Sigmoid colon (tissue), 7 donors: ENCODE measurements around the gene CCNE1. TPM values are rescaled to one million over a fixed set of nuclear protein-coding genes. Genes with fewer than 3 reads are reported as not detected.
A peak's percentile ranks its signal among the peaks of the same experiment; 100 is the strongest.

Experiments used
- DNase-seq: peaks from one replicate; pipeline ENCODE4 v3.0.0-alpha.2; 2019
- H3K27ac ChIP-seq, 4 donors: fragments of 200-600 bp; sonication (generic); one replicate each; pipeline ENCODE4 v1.5.1; 2016 to 2019; ENCODE audit warnings: mild to moderate bottlenecking in 1 of 4
- H3K27me3 ChIP-seq, 3 donors: fragments of 200-600 bp; sonication (generic); one replicate each; pipeline ENCODE4 v1.5.1; 2019; ENCODE audit warnings: mild to moderate bottlenecking in 1 of 3
- H3K36me3 ChIP-seq, 4 donors: fragments of 200-600 bp; sonication (generic); one replicate each; pipeline ENCODE4 v1.5.1; 2016 to 2019
- H3K4me1 ChIP-seq, 4 donors: fragments of 200-600 bp; sonication (generic); one replicate each; pipeline ENCODE4 v1.5.1; 2017 to 2019
- H3K4me3 ChIP-seq, 4 donors: fragments of 200-600 bp; sonication (generic); one replicate each; pipeline ENCODE4 v1.5.1; 2017 to 2019; ENCODE audit warnings: mild to moderate bottlenecking in 2 of 4, moderate library complexity in 1 of 4
- H3K9me3 ChIP-seq, 4 donors: fragments of 200-600 bp in 3 of 4; sonication (generic) in 3 of 4; one replicate each; pipeline versions ENCODE4 v1.5.1 to v1.6.1; 2013 to 2019
- EP300 ChIP-seq, 4 donors: sonication (generic); formaldehyde crosslinking; IDR thresholded peaks; one replicate each; pipeline ENCODE4 v1.6.1; 2017; ENCODE audit warnings: antibody characterized with exemption in 4 of 4
- POLR2A ChIP-seq, 2 donors: fragments of 450-650 bp; IDR thresholded peaks; one replicate each; pipeline ENCODE4 v1.6.1; 2016; ENCODE audit warnings: antibody characterized with exemption in 2 of 2, mild to moderate bottlenecking in 2 of 2, moderate library complexity in 2 of 2
- POLR2AphosphoS5 ChIP-seq, 4 donors: sonication (generic); formaldehyde crosslinking; IDR thresholded peaks; one replicate each; pipeline ENCODE4 v1.6.1; 2017; ENCODE audit warnings: antibody characterized with exemption in 4 of 4
- WGBS, 2 donors: extraction: QIAGEN DNeasy Blood & Tissue Kit; methylation state at CpG; one replicate each; pipeline ENCODE4 v1.1.7; 2013; 5-methylcytosine and 5-hydroxymethylcytosine counted together
- intact Hi-C: fragments of 100-400 bp; cut with DNase I; formaldehyde crosslinking; loops from one replicate; pipeline ENCODE4 v1.15.1; 2023
- polyA plus RNA-seq, 3 donors: library from polyadenylated mRNA; stranded (reverse); fragments of 200-250 nt; gene quantifications; one replicate each; pipeline ENCODE4 v1.2.3, GENCODE V29; 2013
- total RNA-seq, 4 donors: library from RNA; depleted of rRNA; stranded (reverse); fragments of >200 nt; gene quantifications; one replicate each; pipeline ENCODE4 v1.1.0, GENCODE V29; 2016
- TF ChIP-seq, protein P1 (sequence below), 4 experiments: fragments of 450-650 bp in 3 of 4; fragments of 200-600 bp in 1 of 4; IDR thresholded peaks; one replicate each; pipeline ENCODE4 v1.5.1; 2016 to 2019; ENCODE audit warnings: antibody characterized with exemption in 4 of 4, mild to moderate bottlenecking in 3 of 4, moderate library complexity in 2 of 4
- donor health status: healthy with polysubstance abuse.
- donor health status: Bipolar disorder and iron deficiency.
- donor health status: healthy.

Gene CCNE1
- total and polyA plus RNA-seq, 7 donors = 2.3 to 13.8 (median 4.4) TPM

GRCh38 chr19:29855087-29855486, 43.3 kb downstream of the CCNE1 start:
- peak; percentile 18 for DNase-seq
- intact Hi-C loops = no loop called here

DNA sequence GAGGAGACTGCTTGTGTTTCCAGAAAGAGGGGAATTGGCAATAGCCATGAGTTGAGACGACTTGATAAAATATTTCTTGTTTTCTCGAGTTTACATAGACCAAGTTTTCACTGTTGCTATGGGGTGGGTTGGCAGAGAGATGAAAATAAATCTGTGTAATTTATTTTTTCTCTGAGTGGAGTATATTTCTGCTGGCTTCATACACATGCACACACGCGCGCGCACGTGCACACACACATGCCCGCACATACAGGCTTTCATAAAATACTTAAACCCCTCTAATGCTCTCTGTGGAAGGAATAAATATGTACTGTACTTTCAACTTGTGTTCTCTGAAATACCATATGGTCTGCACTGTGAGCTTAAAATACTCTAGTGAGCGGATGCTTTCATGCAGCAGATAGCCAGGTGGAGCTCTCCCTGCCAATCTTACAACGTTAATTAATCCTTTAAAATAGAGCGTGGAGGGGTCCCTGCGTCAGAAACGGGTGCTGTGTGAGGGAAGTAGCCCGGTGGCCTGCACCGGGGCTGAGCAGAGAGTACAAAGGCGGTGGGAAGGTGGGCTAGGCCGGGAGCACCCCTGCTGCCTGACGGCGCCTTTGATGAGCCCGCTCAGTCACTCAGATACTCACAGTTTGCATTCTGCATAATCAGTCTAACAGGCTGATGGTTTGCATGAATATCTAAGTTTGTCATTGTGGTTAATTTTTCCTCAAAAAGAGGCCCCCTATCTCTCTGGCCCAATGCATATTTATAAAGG, 44.1 kb downstream of the CCNE1 start:
- Histone ChIP-seq H3K36me3 (no peaks in the 10 kb centered on the region), H3K27me3 (peaks cover 5 to 15% (median 10%) of the 10 kb centered on the region in 3 donors), H3K4me3 (no peak overlapping the region), H3K4me1 (no peaks in the 10 kb centered on the region), H3K27ac (no peak overlapping the region), H3K9me3 (no peaks in the 10 kb centered on the region)
- peak; percentile 32 for DNase-seq
- TF ChIP-seq EP300 (IDR thresholded peaks at IDR 0.05) (no peak), POLR2AphosphoS5 (IDR thresholded peaks at IDR 0.05) (no peak), POLR2A (IDR thresholded peaks at IDR 0.05) (no peak)
- TF ChIP-seq, protein P1, sequence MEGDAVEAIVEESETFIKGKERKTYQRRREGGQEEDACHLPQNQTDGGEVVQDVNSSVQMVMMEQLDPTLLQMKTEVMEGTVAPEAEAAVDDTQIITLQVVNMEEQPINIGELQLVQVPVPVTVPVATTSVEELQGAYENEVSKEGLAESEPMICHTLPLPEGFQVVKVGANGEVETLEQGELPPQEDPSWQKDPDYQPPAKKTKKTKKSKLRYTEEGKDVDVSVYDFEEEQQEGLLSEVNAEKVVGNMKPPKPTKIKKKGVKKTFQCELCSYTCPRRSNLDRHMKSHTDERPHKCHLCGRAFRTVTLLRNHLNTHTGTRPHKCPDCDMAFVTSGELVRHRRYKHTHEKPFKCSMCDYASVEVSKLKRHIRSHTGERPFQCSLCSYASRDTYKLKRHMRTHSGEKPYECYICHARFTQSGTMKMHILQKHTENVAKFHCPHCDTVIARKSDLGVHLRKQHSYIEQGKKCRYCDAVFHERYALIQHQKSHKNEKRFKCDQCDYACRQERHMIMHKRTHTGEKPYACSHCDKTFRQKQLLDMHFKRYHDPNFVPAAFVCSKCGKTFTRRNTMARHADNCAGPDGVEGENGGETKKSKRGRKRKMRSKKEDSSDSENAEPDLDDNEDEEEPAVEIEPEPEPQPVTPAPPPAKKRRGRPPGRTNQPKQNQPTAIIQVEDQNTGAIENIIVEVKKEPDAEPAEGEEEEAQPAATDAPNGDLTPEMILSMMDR (IDR thresholded peaks at IDR 0.05) = no peak
- intact Hi-C loops = no loop called here
- WGBS, 2 donors = 83 to 90% methylated on average over 20 of the region's 20 CpGs

More at GRCh38 chr19:29855087-29855486, 43.3 kb downstream of the CCNE1 start:
- no peak overlapping the region for H3K27ac ChIP-seq
- WGBS, 2 donors = 82 to 91% methylated on average over 4 of the region's 4 CpGs
- no peaks in the 10 kb centered on the region for H3K36me3 ChIP-seq
- H3K4me3 ChIP-seq = no peak overlapping the region
- H3K9me3 ChIP-seq = no peaks in the 10 kb centered on the region
- no peaks in the 10 kb centered on the region for H3K4me1 ChIP-seq
- peaks cover 5 to 11% (median 10%) of the 10 kb centered on the region in 3 donors for H3K27me3 ChIP-seq
- TF ChIP-seq POLR2AphosphoS5 (IDR thresholded peaks at IDR 0.05) = no peak
- no peak for TF ChIP-seq POLR2A (IDR thresholded peaks at IDR 0.05)
- TF ChIP-seq EP300 (IDR thresholded peaks at IDR 0.05) = no peak
- TF ChIP-seq, protein P1 (IDR thresholded peaks at IDR 0.05) = no peak

DNA sequence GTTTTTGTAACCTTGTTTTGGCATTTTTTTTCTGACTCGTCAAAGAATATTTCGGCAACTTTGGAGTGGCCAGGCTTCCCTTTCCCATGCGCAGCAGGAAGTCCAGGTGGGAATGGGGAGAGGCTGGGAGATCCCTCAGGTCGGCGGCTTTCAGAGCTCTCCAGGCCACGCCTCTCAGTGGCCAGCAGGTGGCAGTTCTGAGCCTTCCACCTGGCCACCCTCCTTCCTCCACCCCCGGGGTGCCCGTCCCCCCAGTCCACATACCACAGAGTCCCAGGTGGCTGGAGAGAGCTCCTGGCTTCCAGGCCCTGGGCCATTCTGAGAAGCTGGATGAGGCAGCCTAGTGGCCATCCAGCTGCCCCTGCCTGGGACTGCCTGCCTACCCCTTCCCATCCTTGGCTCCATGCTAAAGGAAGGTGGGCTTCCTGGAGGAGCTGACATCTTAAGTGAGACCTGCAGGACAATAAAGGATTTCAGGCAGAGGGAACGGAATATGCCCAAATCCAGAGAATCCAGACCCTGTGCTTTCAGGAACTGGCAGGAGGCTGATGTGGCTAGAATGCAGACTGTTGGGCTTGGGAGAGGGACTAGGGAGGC, 46.3 kb downstream of the CCNE1 start:
- Histone ChIP-seq H3K4me1 (no peaks in the 10 kb centered on the region), H3K4me3 (no peak overlapping the region), H3K36me3 (no peaks in the 10 kb centered on the region), H3K27me3 (peaks cover 5 to 36% (median 24%) of the 10 kb centered on the region in 3 donors), H3K27ac (no peak overlapping the region), H3K9me3 (no peaks in the 10 kb centered on the region)
- 13 to 22% methylated on average over 9 of the region's 9 CpGs for WGBS, 2 donors
- peak; percentile 59 for DNase-seq
- TF ChIP-seq, protein P1 (IDR thresholded peaks at IDR 0.05) = peak in 1 of 4 experiments; percentile 32
- TF ChIP-seq EP300 (IDR thresholded peaks at IDR 0.05) (no peak), POLR2A (IDR thresholded peaks at IDR 0.05) (no peak), POLR2AphosphoS5 (IDR thresholded peaks at IDR 0.05) (no peak)
- intact Hi-C loops = no loop called here

GRCh38 chr19:29858621-29859020, 46.8 kb downstream of the CCNE1 start:
- no peak overlapping the region for H3K4me3 ChIP-seq
- no peaks in the 10 kb centered on the region for H3K4me1 ChIP-seq
- H3K9me3 ChIP-seq = no peaks in the 10 kb centered on the region
- peaks cover 5 to 40% (median 24%) of the 10 kb centered on the region in 3 donors for H3K27me3 ChIP-seq
- no peak for TF ChIP-seq EP300 (IDR thresholded peaks at IDR 0.05)
- TF ChIP-seq POLR2AphosphoS5 (IDR thresholded peaks at IDR 0.05) = no peak
- TF ChIP-seq, protein P1 (IDR thresholded peaks at IDR 0.05) = no peak
- no peak for TF ChIP-seq POLR2A (IDR thresholded peaks at IDR 0.05)
- no peaks in the 10 kb centered on the region for H3K36me3 ChIP-seq
- no peak overlapping the region for H3K27ac ChIP-seq
- peak; percentile 33 for DNase-seq
- intact Hi-C loops = no loop called here
- 41 to 54% methylated on average over 13 of the region's 13 CpGs for WGBS, 2 donors
